HG02588 (cell line): ENCODE results near the gene P2RX7.

Source experiments
- ATAC-seq: cut with Tn5 transposase; IDR thresholded peaks from one replicate; pipeline ENCODE4 v1.9.1; 2021; ENCODE audit warnings: mild to moderate bottlenecking, moderate library complexity; ENCODE audit not compliant: unreplicated experiment

Gene P2RX7

GRCh38 chr12:121110211-121110940 is 22.3 kb upstream of the P2RX7 start:
- peak; percentile 68 for ATAC-seq

GRCh38 chr12:121111684-121112083 is 21.0 kb upstream of the P2RX7 start:
- no peak for ATAC-seq

GRCh38 chr12:121112496-121112895 is 20.2 kb upstream of the P2RX7 start:
- ATAC-seq = no peak

GRCh38 chr12:121113057-121113456 is 19.6 kb upstream of the P2RX7 start:
- no peak for ATAC-seq

- ATAC-seq = no peak
Observed at GRCh38 chr12:121114019-121114639, 18.5 kb upstream of the P2RX7 start.

- ATAC-seq = no peak
Observed at GRCh38 chr12:121114806-121115205, 17.9 kb upstream of the P2RX7 start.

- no peak for ATAC-seq
Observed at GRCh38 chr12:121115530-121115929, 17.1 kb upstream of the P2RX7 start.

- ATAC-seq = no peak
Observed at GRCh38 chr12:121116318-121117225, 16.1 kb upstream of the P2RX7 start.

GRCh38 chr12:121117226-121117777 is 15.4 kb upstream of the P2RX7 start:
- no peak for ATAC-seq

- ATAC-seq = no peak
Observed at GRCh38 chr12:121120323-121120722, 12.4 kb upstream of the P2RX7 start.

GRCh38 chr12:121120989-121121755 is 11.5 kb upstream of the P2RX7 start:
- no peak for ATAC-seq

GRCh38 chr12:121121805-121122204 is 10.9 kb upstream of the P2RX7 start:
- ATAC-seq = no peak

GRCh38 chr12:121123488-121123887 is 9.2 kb upstream of the P2RX7 start:
- ATAC-seq = no peak

GRCh38 chr12:121124402-121125109 is 8.1 kb upstream of the P2RX7 start:
- ATAC-seq = no peak

- ATAC-seq = no peak
Observed at GRCh38 chr12:121127501-121127900, 5.2 kb upstream of the P2RX7 start.

- ATAC-seq = peak; percentile 69
Observed at GRCh38 chr12:121128908-121129810, 3.5 kb upstream of the P2RX7 start.

- no peak for ATAC-seq
Observed at GRCh38 chr12:121129811-121130147, 2.9 kb upstream of the P2RX7 start.

- no peak for ATAC-seq
Observed at GRCh38 chr12:121130866-121131373, 1.8 kb upstream of the P2RX7 start.

- no peak for ATAC-seq
Observed at GRCh38 chr12:121131941-121132341, 735 bp upstream of the P2RX7 start.
